HCT116 (cell line): Measurements from ENCODE around the gene HYAL2. TPM values are rescaled to one million over a fixed set of nuclear protein-coding genes. Genes with fewer than 3 reads are reported as not detected.
A peak's percentile ranks its signal among the peaks of the same experiment; 100 is the strongest.

Experiments
- ATAC-seq: fragments of 200-7000 bp; cut with Tn5 transposase; 2 replicates; pipeline ENCODE4 v1.9.1; 2020; ENCODE audit warnings: mild to moderate bottlenecking, moderate library complexity
- BruUV-seq: library from RNA; stranded (reverse); fragments of 400-500 nt; replicated peaks from 2 replicates; lab custom pipeline; 2021; lab: Mats Ljungman, UMichigan
- CTCF ChIA-PET: fragments of 300-600 bp; sonication (Branson Sonifier 250); formaldehyde crosslinking; loops from one replicate; lab custom pipeline; 2021; ENCODE audit warnings: antibody characterized with exemption; lab: Charles Lee
- POLR2A ChIA-PET: fragments of 300-600, 350-600 bp; sonication (Branson Sonifier 250); formaldehyde crosslinking; loops from one replicate; lab custom pipeline; 2021; ENCODE audit warnings: antibody characterized with exemption; lab: Charles Lee
- RAD21 ChIA-PET, 2 experiments: fragments of 300-600 bp; sonication (Branson Sonifier 250); formaldehyde crosslinking; loops; one replicate each; lab custom pipeline; 2023; ENCODE audit warnings: low total read pairs in 2 of 2; ENCODE audit not compliant: uncharacterized antibody in 2 of 2, unreplicated experiment in 2 of 2, low non-redundant PET in 1 of 2; lab: Charles Lee
- DNase-seq: peaks from one replicate; pipeline ENCODE4 v3.0.0-alpha.2; 2010; ENCODE audit warnings: low read depth, low spot score
- H2AFZ ChIP-seq: fragments of 200-600 bp; shearing (Covaris generic), sonication (generic); 2 replicates; pipeline ENCODE4 v1.6.1; 2017; ENCODE audit warnings: low read depth, mixed run types, mixed read lengths, antibody characterized with exemption, low read length; ENCODE audit not compliant: poor library complexity, severe bottlenecking
- H3K27ac ChIP-seq: 2 replicates; pipeline ENCODE4 v1.5.1; 2012; ENCODE audit warnings: low read depth, low read length
- H3K27me3 ChIP-seq: fragments of 200-600 bp; sonication (generic); 2 replicates; pipeline ENCODE4 v1.6.1; 2016; ENCODE audit warnings: mixed run types, low read length, mixed read lengths; ENCODE audit not compliant: insufficient read depth
- H3K36me3 ChIP-seq, 2 experiments: fragments of 200-500 bp in 1 of 2; fragments of 200-600 bp in 1 of 2; sonication (Bioruptor generic) in 1 of 2; sonication (generic) in 1 of 2; 2 replicates each; pipeline versions ENCODE4 v1.5.1 to v1.6.1; 2014 to 2016; ENCODE audit warnings: low read length in 2 of 2, inconsistent platforms in 1 of 2, mixed read lengths in 1 of 2, mixed run types in 1 of 2; ENCODE audit not compliant: insufficient read depth in 2 of 2, control insufficient read depth in 1 of 2
- H3K4me1 ChIP-seq, 2 experiments: fragments of 200-600 bp in 1 of 2; sonication (generic) in 1 of 2; 2 replicates each; pipeline versions ENCODE4 v1.5.1 to v1.6.1; 2012 to 2017; ENCODE audit warnings: low read length in 2 of 2, inconsistent platforms in 1 of 2, mild to moderate bottlenecking in 1 of 2, mixed read lengths in 1 of 2, mixed run types in 1 of 2, moderate library complexity in 1 of 2; ENCODE audit not compliant: insufficient read depth in 2 of 2, control insufficient read depth in 1 of 2
- H3K4me2 ChIP-seq: fragments of 200-600 bp; sonication (generic); 2 replicates; pipeline ENCODE4 v1.6.1; 2017; ENCODE audit warnings: mixed run types, low read length, mixed read lengths
- H3K4me3 ChIP-seq, 2 experiments: fragments of 200-600 bp in 1 of 2; sonication (generic) in 1 of 2; replicated peaks in 1 of 2; 2 replicates each; pipeline ENCODE4 v1.5.1; 2011 to 2016; ENCODE audit warnings: low read length in 2 of 2, control low read depth in 1 of 2, low read depth in 1 of 2, mild to moderate bottlenecking in 1 of 2, mixed read lengths in 1 of 2, mixed run types in 1 of 2
- H3K79me2 ChIP-seq: fragments of 200-600 bp; sonication (generic); 2 replicates; pipeline ENCODE4 v1.6.1; 2017; ENCODE audit warnings: mild to moderate bottlenecking, mixed run types, low read length, moderate library complexity, mixed read lengths; ENCODE audit not compliant: insufficient read depth
- H3K9ac ChIP-seq: fragments of 200-600 bp; sonication (generic); 2 replicates; pipeline ENCODE4 v1.6.1; 2016; ENCODE audit warnings: low read length, mixed read lengths
- H3K9me2 ChIP-seq: fragments of 200-600 bp; sonication (generic), shearing (Covaris generic); 2 replicates; pipeline ENCODE4 v1.6.1; 2017; ENCODE audit warnings: mixed run types, mild to moderate bottlenecking, moderate library complexity; ENCODE audit not compliant: insufficient read depth
- H3K9me3 ChIP-seq, 2 experiments: fragments of 200-500 bp in 1 of 2; fragments of 200-600 bp in 1 of 2; sonication (Bioruptor generic) in 1 of 2; sonication (generic) in 1 of 2; 2 replicates each; pipeline ENCODE4 v1.6.1; 2014 to 2017; ENCODE audit warnings: low read length in 2 of 2, mixed read lengths in 2 of 2, inconsistent platforms in 1 of 2, low read depth in 1 of 2, mild to moderate bottlenecking in 1 of 2, mixed run types in 1 of 2, moderate library complexity in 1 of 2; ENCODE audit not compliant: control insufficient read depth in 1 of 2, insufficient read depth in 1 of 2
- H4K20me1 ChIP-seq: fragments of 200-600 bp; sonication (generic), shearing (Covaris generic); 2 replicates; pipeline ENCODE4 v1.6.1; 2017; ENCODE audit warnings: mixed run types, mild to moderate bottlenecking, moderate library complexity; ENCODE audit not compliant: insufficient read depth
- CEBPB ChIP-seq: IDR thresholded peaks from 2 replicates; pipeline ENCODE4 v1.6.1; 2012; ENCODE audit warnings: low read depth
- TCF7L2 ChIP-seq: IDR thresholded peaks from 2 replicates; pipeline ENCODE4 v1.7.0; 2011; ENCODE audit warnings: borderline replicate concordance, inconsistent platforms; ENCODE audit not compliant: insufficient read depth, insufficient read length; ENCODE audit errors: extremely low read depth
- ZFX ChIP-seq: fragments of 450-650 bp; IDR thresholded peaks from 2 replicates; pipeline ENCODE4 v1.6.1; 2017
- intact Hi-C: fragments of 100-400 bp; cut with micrococcal nuclease; formaldehyde crosslinking; loops from 2 replicates; pipeline ENCODE4 v1.10.0; 2022
- total RNA-seq: library from RNA; stranded (reverse); gene quantifications from one replicate; pipeline ENCODE4 v1.2.1, GENCODE V29; 2021; ENCODE audit not compliant: unreplicated experiment
- TF ChIP-seq, protein P1 (sequence below), 3 experiments: fragments of 200-600 bp in 1 of 3; sonication (generic) in 1 of 3; IDR thresholded peaks in 2 of 3; conservative IDR thresholded peaks in 1 of 3; 2 replicates each; pipeline ENCODE4 v1.5.1; 2012 to 2017; ENCODE audit warnings: low read depth in 2 of 3, low read length in 2 of 3, antibody characterized with exemption in 1 of 3, borderline replicate concordance in 1 of 3, control low read depth in 1 of 3, mild to moderate bottlenecking in 1 of 3, mixed read lengths in 1 of 3, mixed run types in 1 of 3, moderate library complexity in 1 of 3; ENCODE audit not compliant: insufficient read depth in 1 of 3

The HYAL2 gene
- total RNA-seq, 1 experiment from 2014 or later: 42.2 TPM

DNA sequence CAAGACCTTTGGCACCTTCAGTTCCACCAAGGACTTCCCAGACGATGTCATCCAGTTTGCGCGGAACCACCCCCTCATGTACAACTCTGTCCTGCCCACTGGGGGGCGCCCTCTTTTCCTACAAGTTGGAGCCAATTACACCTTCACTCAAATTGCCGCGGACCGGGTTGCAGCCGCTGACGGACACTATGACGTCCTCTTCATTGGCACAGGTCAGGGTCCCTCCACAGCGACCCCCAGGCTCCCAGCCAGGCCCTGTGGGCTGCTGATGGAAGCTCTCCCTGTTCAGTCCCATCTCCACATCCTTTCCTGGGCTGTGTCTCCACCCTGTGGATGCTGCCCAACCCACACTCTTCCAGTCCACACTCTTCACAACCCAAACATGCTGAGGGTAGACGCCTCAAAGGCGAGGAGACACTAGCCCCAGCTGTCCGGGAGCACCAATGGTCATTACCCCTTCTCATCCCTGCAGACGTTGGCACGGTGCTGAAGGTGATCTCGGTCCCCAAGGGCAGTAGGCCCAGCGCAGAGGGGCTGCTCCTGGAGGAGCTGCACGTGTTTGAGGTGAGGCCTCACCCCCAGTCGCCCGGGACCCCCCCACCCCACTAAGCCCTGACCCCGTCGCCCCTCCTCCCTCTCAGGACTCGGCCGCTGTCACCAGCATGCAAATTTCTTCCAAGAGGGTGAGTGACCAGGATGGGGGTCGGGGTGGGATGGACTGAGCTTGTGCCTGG lies 48.0 kb downstream of the HYAL2 start:
- intact Hi-C loops: loop anchor here (1.0 to 5.0 kb wide), 3 partner anchors 50 to 152 kb away; no protein-coding TSS in a partner anchor
- BruUV-seq: no TSS peak
- Histone ChIP-seq H3K9ac (no peak overlapping the region), H3K4me1 (peaks cover 37 to 48% of the 10 kb centered on the region in 2 experiments), H3K36me3 (no peaks in the 10 kb centered on the region), H4K20me1 (no peaks in the 10 kb centered on the region), H3K27me3 (no peaks in the 10 kb centered on the region), H3K4me3 (0 out of 4 replicates have a peak overlapping the region, but pooled peaks of 1 of the 2 experiments have one; percentile 9), H3K27ac (no peak overlapping the region), H2AFZ (no peak overlapping the region), H3K4me2 (peak overlapping the region; percentile 96), H3K9me3 (no peaks in the 10 kb centered on the region), H3K79me2 (no peaks in the 10 kb centered on the region), H3K9me2 (no peaks in the 10 kb centered on the region)
- ChIA-PET POLR2A (interaction anchor here (0.9 to 1.3 kb wide), 2 partner anchors 28 to 80 kb away, joined by 3 read pairs; no protein-coding TSS in a partner anchor), CTCF (interaction anchor here (0.6 to 2.4 kb wide), 6 partner anchors 10 to 80 kb away, joined by 3 to 9 read pairs (median 4); partner anchors contain the start of gene IFRD2), RAD21 (interaction anchor here in 1 of 2 experiments (0.7 kb wide), 1 partner anchor 15 kb away, joined by 3 read pairs; no protein-coding TSS in a partner anchor)
- DNase-seq (no peak), ATAC-seq (peak; percentile 71)
- TF ChIP-seq ZFX: no peak
- TF ChIP-seq TCF7L2: peak; percentile 47
- no peak for TF ChIP-seq CEBPB
- TF ChIP-seq, protein P1, sequence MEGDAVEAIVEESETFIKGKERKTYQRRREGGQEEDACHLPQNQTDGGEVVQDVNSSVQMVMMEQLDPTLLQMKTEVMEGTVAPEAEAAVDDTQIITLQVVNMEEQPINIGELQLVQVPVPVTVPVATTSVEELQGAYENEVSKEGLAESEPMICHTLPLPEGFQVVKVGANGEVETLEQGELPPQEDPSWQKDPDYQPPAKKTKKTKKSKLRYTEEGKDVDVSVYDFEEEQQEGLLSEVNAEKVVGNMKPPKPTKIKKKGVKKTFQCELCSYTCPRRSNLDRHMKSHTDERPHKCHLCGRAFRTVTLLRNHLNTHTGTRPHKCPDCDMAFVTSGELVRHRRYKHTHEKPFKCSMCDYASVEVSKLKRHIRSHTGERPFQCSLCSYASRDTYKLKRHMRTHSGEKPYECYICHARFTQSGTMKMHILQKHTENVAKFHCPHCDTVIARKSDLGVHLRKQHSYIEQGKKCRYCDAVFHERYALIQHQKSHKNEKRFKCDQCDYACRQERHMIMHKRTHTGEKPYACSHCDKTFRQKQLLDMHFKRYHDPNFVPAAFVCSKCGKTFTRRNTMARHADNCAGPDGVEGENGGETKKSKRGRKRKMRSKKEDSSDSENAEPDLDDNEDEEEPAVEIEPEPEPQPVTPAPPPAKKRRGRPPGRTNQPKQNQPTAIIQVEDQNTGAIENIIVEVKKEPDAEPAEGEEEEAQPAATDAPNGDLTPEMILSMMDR (IDR thresholded peaks at IDR 0.05 in 2 of 3, conservative IDR thresholded peaks at IDR 0.05 in 1 of 3; ENCODE audit: borderline replicate concordance in 1 of 3, insufficient read depth in 1 of 3, low read depth in 2 of 3, low read length in 2 of 3): peak in 2 of 3 experiments; percentile 79 to 95; a peak in 4 of 6 replicates
